ENCODE data around the gene FCGR1A.
A peak's percentile ranks its signal among the peaks of the same experiment; 100 is the strongest.
"Not testable (repeated sequence)": the region's sequence is repeated elsewhere in the genome, so short reads cannot be mapped to it uniquely, and the experiment has no call there.

FCGR1A gene

DNA sequence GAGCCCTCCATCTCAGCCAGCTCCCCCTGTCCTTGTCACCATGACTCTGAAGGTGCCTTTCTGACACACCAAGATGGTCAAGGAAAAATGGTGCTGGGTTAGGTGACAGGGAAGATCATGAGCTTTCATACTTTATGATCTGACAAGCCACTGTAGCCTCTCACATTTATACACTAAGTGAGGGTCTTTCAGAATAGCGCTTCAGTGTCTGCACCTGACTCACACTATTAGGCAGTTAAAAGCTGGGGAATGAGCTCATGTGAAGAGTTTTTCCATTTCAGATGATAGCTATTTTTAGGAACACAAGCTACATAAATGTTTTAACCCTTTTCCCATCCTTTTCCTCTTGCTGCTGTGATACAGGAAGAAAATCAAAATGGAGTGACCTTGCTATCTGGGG lies 4.2 kb upstream of the FCGR1A start:
- DNase-seq = not testable (repeated sequence)

DNA sequence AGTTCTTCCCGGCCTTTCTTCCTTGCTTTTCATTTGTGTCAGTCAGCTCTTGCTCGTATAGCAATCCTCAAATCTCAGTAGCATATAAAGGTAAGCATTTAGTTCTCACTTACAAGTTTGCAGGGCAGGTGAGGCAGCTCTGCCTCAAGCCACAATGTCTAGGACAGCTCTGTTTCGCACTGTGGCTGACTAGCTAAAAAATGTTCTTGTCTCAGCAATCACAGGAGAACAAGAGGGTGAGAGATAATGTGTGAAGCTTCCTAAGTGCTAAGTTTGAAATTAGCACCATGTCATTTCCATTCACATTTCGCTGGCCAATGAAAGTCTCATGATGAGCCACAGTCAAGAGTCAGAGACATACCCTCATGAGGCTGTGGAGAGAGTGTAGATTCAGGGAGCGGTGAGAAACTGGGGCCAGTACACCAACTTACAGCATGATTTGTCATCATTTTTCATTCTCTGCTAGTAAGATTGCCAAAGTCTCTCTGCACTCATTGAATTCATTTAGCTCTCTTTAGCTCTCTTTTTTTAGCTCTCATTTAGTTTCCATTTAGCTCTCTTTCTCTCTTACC lies 995 bp upstream of the FCGR1A start:
- not testable (repeated sequence) for DNase-seq

DNA sequence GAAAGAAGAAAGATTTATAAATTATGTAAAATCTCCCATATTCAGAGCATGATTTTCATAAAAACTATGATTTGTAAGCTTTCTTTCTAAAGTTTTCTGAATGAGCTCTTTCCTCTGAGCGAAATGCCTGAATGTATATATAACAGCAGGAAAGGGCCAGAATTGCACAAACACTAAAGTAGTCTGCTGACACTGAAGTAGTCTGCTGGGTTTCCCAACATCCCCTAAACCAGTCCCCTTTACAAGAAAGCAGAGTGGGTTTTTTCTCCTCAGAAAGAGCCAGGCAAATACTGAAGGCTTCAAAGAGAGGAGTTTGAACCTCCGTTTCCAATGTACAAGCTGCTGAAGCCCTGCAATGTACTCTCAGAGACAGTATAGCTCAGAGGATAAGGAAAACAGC lies 795 bp downstream of the FCGR1A start:
- not testable (repeated sequence) for DNase-seq

DNA sequence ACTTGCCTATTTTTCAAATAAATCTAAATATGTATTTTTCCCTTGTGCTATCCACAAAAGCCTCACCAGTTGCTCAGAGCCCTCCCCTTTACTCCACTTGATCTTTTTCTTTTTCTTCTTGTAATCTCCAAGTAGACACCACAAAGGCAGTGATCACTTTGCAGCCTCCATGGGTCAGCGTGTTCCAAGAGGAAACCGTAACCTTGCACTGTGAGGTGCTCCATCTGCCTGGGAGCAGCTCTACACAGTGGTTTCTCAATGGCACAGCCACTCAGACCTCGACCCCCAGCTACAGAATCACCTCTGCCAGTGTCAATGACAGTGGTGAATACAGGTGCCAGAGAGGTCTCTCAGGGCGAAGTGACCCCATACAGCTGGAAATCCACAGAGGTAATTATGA lies 1.4 kb downstream of the FCGR1A start:
- not testable (repeated sequence) for DNase-seq

DNA sequence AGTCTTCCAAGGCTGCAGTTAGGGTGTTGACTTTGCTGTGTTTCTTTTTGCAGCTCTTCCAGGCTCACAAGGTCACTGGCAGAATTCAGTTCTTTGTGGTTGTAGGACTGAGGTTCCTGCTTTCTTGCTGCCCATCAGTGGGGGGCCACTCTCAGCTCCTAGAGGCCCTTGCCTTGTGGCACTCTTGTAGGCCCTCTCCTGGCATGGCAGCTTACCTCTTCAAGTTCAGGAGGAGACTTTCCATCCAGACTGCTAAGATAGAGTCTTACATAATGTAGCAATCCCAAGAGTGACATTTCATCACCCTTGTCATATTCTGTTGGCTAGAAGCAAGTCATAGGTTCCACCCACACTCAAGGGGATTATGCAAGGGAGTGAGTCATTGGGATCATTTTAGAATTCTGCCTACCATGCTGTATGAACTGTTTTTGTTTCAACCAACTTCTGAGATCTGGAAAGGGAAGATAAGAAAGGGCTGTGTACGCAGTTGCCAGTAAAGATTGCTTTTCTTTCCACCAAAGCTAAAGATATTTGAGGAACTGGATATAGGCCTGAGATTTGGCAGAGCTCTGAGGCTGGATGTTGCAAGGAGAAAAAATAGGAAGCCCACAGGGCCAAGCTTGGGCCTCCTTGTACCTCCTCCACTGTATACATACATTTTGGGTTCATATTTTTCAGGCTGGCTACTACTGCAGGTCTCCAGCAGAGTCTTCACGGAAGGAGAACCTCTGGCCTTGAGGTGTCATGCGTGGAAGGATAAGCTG lies 5.4 kb downstream of the FCGR1A start:
- DNase-seq = not testable (repeated sequence)

DNA sequence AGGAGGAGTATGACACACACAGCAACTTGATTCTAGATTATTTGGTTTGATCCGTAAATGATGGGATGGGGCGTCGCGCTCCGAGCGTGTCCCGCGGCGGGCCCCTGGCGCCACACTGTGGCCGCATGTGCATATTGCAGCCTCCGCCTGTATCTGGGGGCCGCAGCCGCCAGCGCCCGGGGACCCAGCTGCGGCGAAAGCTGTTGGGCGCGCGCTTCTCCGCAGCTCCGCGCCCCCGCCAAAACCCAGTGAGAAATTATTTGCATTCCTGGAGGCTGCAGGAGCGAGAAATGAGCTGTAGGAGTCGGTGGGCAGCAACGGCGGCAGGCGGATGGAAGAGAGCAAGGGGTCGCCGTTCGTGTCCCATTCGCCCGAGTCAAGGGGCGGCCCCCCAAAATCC lies 10.0 kb downstream of the FCGR1A start:
- DNase-seq = peak; percentile 67

DNA sequence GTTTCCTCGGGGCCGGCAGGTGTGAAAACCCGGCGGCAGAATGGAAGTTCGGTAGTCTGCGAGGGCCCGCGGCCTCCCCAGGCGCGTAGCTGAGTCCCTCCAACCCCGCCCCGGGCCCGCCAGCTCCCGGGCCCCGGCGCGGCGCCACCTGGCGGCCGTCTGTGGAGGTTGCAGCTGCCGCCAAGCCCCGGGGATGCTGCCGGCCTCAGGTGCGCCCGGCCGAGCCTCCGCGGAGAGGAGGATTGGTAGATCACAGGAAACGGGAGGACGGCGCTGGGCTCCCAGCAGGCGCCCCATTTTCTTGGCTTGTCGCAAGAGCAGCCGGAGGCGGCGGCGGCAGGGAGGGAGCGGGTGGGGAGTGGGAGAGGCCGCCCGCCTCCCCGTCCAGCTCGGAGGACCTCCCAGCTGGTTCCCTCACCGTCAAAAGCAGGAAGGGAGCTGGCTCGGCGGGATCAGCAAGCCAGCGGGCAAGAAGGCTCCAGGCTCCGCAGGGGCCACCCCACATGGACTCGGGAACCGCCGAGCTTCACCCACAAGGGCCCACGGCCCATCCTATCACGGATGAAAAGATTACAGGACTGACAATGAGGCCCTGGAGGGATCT lies 10.5 kb downstream of the FCGR1A start:
- DNase-seq = peak; percentile 73

DNA sequence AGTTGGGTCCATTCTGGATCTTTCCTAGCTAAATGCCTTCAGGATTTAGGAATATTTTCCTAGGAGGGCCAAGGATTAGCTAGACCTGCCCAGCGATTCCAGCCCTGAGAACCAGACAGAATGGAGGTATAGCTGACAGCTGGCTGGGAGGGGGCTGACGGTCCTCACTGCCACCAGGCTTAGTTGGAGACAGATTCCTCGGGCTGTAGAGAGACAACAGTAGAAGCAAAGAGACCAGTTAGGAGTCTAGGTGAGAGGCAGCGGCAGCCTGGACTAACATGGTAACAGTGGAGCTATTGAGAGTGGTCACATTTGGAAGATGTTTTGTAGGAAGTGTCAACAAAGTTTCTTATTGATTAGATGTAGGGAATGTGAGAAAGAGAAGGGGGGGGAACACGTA lies 11.4 kb downstream of the FCGR1A start:
- not testable (repeated sequence) for DNase-seq

DNA sequence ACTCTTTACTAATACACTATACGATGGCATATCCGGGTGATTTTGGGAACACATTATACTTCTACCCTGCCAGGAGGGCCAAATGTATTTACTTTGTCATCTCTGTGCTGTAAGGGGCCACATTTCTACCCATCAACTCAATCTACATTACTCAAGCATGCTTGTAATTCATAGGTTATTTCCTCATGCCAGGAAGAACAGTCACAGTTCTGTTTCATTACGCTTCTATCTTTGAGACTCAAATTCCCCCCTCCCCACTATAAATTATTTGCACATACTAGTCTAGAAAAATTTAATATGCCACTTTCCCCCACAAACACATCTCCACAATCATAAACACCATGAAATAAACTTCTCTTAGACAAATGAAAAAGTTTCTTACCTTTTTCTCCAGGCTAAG lies 19.1 kb downstream of the FCGR1A start:
- DNase-seq = not testable (repeated sequence)

DNA sequence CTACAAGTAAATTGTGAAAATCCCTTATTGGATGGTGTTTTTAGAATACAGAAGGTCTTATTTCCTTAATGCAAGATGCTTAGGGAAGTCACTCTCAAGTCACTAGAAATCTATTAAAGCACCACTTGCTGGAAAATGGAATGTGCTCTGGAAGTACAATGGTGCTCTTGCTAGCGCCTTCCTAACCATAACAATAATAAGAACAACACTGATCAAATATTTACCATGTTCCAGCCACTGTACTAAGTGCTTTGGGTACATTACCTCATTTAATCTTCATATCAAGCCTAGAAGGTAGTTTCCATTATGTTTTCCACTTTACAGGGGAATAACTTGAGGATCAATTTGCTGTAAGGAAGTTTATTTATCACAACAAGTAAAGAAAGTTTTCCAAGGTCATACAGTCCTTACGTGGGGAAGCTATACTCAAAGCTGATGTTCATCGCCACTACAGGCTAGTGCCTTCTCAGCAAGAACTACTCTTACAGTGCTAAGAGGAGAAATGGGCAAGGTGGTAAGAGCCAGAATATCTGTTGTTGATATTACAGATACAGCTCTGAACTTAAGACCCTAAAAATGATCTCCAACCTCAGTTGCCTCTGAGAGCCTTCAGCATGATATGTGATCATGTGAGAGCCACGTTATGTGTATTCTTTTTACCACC lies 22.1 kb downstream of the FCGR1A start:
- not testable (repeated sequence) for DNase-seq

DNA sequence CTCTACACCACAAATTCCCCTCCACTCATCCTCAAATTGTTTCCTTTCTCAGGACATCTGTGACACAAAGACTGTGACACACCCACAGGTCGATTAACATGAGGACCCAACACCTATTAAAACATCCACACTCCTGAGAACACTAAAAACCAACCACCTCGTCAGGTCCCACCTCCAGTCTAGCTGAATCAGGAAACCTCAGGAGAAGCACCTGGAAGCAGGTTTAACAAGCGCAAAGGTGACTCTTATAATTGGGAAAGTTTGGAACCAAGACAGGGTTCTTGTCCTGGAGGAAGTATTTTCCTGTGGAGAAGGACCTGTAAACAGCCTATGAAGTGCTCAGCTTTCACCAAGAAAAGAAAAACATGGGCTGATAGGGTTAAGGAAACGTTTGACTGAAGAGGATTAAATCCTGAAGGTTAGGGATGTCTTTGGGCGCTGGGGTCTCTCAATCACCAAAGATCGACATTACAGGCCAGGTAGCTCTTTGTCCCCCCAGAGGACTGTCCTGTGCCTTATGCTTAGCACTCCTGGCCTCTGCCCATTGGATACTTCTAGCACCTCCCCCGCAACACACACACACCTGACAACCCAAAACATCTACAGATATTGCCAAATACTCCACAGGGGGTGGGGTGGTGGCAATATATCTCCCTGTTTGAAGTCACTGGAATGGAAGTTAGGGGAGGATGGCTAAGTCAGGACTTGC lies 28.4 kb downstream of the FCGR1A start:
- DNase-seq = peak; percentile 56

DNA sequence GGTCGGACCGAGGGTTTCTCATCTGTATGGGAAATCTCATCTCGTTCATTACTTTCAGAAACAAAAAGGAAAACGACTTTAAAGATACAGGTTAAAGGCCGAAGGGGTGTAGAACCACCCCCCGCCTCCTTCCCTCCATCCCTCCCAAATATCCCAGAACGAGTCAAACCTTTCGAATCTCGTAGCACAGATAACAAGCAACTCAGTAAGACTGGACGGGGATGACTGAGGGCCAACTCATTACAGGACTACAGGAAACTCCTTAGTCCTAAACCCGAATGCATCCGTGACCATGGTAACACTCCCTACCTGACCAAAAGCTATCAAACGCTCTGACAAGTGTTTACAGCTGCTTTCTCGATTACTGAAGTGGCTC lies 29.0 kb downstream of the FCGR1A start:
- DNase-seq = peak; percentile 77

DNA sequence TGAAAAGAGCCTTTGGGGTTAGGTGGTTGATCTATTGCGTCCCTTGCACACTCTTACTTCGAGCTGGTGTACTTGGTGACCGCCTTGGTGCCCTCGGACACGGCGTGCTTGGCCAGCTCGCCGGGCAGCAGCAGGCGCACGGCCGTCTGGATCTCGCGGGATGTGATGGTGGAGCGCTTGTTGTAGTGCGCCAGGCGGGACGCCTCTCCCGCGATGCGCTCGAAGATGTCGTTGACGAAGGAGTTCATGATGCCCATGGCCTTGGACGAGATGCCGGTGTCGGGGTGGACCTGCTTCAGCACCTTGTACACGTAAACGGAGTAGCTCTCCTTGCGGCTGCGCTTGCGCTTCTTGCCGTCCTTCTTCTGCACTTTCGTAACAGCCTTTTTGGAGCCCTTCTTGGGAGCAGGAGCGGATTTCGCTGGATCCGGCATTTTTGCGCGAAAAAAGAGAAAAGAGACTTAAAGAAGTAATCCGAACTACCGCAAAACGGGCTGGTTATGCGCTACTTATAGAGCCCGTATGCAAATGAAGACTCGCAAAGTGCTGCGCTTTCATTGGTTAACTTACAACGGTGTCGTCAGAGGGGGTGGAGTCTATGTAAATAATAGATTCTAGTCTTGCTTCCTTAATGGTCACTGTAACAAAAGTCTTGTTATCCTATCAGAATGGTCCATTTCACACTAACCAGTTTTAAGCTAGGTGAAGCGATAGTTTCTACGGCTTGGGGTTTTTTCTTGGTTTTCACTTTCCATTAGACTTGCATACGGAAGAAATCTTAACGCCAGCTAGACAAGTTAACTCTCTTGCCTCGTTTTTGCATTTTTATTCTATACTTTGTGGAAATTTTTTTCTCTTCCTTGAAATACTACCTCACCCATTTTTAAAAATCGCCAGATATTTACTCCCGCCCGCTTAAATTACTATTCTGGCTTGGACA lies 29.7 kb downstream of the FCGR1A start:
- DNase-seq = peak; percentile 97

DNA sequence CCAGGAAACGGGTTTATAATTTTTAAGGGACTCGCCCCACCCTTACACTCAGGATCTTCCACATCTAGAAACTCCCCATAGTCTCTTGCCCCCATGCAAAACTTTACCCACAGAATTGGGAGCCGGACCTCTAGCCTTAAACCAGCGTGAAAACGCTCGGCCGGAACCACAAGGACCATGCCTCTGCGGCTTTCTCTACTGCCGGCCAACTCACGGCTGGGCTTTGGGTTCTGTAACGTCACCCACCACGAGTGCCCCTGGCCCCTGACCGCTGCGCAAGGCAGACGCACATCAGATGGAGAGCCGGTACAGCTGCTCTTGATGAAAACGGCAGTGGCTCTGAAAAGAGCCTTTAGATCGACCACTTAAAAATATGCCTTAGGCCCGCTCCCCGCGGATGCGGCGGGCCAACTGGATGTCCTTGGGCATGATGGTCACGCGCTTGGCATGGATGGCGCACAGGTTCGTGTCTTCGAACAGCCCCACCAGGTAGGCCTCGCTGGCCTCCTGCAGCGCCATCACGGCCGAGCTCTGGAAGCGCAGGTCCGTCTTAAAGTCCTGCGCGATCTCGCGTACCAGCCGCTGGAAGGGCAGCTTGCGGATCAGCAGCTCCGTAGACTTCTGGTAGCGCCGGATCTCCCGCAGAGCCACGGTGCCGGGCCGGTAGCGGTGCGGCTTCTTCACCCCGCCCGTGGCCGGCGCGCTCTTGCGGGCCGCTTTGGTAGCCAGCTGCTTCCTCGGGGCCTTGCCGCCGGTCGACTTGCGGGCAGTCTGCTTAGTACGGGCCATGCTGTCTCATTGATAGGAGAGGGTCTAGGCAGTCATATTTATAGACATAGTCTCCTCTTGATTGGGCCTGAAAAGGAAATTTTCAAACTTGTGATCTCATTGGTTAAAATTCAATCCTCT lies 30.7 kb downstream of the FCGR1A start:
- DNase-seq = peak; percentile 89

DNA sequence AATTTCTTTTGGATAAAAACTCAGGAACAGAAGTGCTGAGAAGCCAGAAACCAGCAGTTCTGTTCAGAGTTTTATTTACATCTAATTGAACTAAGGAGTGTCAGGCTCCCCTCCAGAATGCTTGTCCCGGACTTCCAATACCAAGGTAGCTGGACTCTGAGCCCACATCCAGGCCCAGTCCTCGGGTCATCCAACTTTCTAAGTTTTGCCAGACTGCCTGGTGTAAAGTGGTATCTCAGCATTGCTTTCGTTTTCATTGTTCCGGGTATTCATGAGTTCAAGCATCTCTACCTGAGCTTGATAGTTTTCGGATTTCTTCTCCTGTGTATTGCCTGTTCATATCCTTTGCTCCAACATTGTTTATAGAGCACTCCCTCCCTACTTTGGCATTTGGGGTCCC lies 37.9 kb downstream of the FCGR1A start:
- not testable (repeated sequence) for DNase-seq

DNA sequence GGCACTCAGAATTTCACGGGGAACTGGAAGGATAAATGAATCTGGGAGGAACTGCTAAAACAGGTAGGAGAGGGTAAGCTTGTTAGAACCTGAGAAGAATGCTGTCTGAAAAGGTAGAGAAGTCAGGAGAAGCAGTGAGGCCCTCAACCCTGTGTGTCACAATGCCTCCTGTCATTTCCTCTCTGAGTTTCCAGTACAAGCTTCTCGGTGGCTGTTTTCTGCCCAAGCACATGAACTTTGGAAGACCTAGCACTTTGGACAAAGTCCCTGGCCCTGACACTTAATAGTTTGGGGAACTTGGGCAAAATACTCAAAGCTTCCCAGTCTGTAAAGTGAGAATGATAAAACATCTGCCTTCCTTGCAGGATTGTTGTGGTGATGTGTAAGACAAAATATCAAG lies 44.1 kb downstream of the FCGR1A start:
- not testable (repeated sequence) for DNase-seq

DNA sequence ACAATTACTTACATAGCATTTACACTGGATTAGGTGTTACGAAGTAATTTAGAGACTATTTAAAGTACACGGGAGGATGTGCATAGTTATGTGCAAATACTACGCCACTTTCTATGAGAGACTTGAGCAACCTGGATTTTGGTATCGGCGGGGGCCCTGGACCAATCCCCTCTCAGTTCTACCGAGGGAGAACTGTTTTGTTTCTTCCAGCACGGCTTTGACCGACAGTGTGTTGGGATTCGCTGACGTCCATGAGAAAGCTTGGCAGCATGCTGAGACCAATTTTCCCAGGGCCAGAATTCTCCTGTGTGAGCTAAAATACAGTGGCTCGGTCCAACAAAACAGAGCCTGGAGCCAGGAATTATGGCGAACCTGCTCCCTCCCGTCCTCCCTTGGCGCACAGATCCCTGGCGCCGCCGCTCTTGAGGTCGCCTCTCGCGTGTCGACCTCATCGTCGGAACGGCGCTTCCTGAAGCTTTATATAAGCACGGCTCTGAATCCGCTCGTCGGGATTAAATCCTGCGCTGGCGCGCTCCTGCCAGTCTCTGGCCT lies 49.3 kb downstream of the FCGR1A start:
- DNase-seq = not testable (repeated sequence)

DNA sequence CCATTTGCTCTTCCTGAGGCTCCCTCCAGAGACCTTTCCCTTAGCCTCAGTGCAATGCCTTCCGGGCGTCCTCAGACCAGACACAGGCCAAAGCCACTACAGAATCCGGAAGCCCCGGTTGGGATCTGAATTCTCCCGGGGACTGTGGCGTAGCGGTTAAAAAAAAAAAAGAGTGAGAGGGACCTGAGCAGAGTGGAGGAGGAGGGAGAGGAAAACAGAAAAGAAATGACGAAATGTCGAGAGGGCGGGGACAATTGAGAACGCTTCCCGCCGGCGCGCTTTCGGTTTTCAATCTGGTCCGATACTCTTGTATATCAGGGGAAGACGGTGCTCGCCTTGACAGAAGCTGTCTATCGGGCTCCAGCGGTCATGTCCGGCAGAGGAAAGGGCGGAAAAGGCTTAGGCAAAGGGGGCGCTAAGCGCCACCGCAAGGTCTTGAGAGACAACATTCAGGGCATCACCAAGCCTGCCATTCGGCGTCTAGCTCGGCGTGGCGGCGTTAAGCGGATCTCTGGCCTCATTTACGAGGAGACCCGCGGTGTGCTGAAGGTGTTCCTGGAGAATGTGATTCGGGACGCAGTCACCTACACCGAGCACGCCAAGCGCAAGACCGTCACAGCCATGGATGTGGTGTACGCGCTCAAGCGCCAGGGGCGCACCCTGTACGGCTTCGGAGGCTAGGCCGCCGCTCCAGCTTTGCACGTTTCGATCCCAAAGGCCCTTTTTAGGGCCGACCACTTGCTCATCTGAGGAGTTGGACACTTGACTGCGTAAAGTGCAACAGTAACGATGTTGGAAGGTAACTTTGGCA lies 50.0 kb downstream of the FCGR1A start:
- DNase-seq = not testable (repeated sequence)

DNA sequence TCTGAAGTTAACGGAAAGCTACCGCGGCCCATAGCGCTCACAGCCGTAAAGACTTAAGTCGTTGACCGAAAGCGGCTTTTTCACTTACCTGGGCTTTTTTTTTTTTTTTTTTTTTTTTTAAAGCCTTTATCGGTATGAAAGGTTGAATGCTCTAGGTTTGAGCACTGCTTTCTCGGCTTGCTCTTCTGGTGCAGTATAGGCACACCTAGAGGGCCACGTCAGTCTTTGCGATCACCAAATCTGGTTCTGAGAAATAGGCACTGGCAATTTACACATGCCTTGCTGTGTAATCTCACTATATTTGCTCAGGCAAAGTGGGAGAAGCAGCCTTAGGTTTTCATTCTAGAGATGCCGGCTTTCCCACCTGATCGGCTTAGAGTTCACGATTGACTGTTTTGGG lies 50.6 kb downstream of the FCGR1A start:
- not testable (repeated sequence) for DNase-seq

DNA sequence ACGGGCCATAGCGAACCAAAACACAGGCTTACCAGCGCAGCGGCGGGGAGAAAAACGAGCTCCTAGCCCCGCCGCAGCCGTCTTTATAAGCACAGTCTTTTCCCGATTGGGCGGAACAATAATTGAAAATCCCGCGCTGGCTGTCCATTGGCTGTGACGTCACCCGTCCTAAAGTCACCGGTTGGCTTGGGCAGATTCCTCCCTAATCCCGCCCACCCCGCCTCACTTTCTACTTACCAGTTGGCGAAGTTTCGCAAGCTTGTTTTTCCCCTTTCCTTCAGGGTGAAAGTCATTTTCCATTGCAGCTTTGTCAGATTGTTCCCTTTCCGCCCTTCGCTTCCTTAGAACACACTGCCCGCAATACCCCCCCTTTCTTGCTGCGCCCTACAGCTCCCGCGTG lies 58.7 kb downstream of the FCGR1A start:
- not testable (repeated sequence) for DNase-seq
